NCI-H2196 treated with DMSO at 0.1 percent for 48 hours (cell line): Measurements from ENCODE around the gene CDK18.
"Not testable (repeated sequence)": the region's sequence is repeated elsewhere in the genome, so short reads cannot be mapped to it uniquely, and the experiment has no call there.

Source experiments
- DNase-seq: peaks from one replicate; lab custom pipeline; 2025; ENCODE audit not compliant: unreplicated experiment; lab: John Stamatoyannopoulos, UW

CDK18 gene

DNA sequence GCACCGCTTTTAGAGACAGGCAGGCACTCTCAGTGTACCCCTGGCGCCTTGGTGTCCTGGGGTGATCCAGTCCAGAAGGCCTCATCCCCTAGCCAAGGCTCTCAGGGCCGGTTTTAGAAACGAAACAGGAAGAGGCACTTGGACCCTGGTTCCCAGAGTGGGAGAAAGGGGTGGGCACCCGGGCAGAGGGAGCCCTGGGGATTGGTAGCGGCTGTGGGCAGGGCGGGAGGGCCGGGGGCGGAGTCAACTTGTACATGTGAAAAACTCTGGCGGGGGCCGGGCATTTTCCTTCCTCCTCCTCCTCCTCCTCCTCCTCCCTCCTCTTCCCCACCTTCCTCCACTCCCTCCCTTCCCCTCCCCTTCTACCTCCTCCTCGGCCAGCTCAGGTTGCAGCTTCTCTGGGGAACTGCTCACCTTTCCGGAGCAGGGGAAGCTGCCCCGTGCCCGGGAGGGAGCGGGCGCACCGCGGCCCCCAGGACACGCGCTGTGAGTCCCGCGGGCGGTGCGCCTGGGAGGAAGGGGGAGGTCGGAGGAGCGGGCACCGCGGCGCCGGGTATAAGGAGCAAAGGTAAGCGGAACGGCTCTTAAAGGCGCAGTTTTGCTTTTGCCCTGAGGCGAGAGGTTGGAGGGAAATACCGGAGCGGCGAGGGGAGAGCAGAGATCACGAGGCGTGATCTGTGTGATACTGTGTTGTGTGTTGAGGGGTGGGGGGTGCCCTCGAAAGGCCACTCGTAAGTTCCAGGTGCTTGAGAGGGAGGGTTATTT is at the start of gene CDK18:
Gene CDK18 (plus strand): TSS at position 359 of the 765 bp plus-strand sequence. CDS start 18,499 bp downstream, outside the sequence.
- peak; percentile 82 for DNase-seq

GRCh38 chr1:205454903-205455335 is 49.5 kb upstream of the CDK18 start:
- no peak for DNase-seq

GRCh38 chr1:205455581-205456382 is 48.7 kb upstream of the CDK18 start, which contains the start of gene BLACAT1:
TSS of gene BLACAT1 (minus strand) at chr1:205456045.
- no peak for DNase-seq

- DNase-seq: no peak
These were observed 48.0 kb upstream of the CDK18 start for GRCh38 chr1:205456383-205456867.

- DNase-seq: peak; percentile 10
These were observed 47.4 kb upstream of the CDK18 start for GRCh38 chr1:205456868-205457745.

GRCh38 chr1:205458777-205459566 is 45.5 kb upstream of the CDK18 start:
- DNase-seq: no peak

DNA sequence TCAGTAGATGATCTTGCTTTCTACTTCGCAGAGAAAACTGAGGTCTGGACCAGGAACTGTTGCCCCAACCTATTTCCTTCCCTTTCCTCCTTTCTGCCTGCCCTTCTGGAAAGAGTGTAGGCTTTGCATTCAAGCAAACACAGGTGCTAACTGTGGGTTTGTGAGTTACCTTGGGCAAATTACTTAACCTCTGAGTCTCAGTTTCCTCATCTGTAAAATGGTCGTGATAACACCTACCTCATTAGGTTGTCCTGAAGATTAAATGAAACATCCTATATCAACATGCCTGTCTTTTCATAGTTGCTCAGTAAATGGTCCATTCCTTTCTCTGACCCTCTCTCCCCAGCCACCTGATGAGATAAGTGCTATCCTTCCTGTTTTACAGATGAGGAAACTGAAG is 39.1 kb upstream of the CDK18 start:
- DNase-seq: no peak

DNA sequence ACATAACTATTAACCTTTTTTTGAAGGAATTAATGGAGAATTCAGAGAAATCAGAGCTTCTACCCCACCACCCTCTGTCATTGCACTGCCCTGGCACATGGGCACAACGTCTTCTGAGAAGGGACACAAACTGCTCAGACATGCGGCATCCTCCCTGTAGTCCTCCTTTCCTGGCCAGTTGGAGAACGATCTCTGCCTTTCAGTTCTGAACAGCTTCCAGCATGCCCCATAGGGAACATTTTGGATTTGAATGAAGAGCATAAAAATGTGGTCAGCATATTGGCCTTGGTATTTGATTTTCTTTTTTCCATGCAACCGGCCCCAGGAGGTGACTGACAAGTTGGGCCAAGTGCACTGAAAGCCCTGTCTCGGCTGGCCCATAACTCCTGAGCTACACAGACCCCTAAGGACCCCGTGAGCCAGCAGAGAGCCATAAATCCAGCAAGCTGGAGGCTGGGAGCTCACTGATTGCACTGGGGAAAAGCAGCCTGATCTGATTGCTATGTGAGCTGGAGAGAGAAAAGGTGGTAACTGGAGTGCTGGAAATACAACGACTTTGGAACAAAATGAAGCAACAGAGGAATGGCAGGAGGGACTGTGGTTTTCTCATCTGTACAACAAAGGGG is 37.8 kb upstream of the CDK18 start:
- DNase-seq: no peak

GRCh38 chr1:205470131-205470530 is 34.3 kb upstream of the CDK18 start:
- DNase-seq: no peak

DNA sequence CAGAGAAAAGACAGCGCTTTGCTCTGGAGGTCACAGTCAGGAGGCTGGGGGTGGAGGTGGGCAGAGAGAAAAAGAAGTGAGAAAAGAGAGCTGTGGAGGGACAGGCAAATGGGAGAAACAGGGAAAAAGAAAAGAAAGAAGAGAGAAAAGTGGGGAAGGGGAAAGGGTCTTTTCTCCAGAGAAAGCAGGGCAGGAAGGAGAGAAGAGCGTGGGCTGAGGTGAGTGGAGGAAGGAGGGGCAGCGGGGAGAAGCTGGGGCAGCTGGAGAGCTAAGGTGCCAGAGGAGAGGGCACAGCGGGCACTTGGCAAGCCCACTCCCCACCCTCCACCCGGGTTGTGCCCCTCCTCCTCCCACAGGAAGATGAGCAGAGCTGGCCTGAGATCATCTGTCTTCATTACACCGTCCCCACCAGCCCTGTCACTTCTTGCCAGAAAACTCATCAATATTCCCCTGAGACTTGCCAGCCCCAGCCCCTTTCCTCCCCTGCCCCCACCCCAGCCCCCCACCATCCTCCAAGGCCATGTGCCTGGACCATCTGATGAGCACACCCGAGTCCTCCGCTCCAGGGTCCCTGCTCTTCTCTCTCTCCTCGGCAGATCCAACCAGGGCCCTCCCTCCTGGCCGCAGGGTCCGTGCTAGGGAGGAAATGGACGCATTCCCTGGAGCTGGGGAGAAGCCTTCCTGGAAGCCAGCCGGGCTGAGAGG is 31.6 kb upstream of the CDK18 start:
- DNase-seq: no peak

DNA sequence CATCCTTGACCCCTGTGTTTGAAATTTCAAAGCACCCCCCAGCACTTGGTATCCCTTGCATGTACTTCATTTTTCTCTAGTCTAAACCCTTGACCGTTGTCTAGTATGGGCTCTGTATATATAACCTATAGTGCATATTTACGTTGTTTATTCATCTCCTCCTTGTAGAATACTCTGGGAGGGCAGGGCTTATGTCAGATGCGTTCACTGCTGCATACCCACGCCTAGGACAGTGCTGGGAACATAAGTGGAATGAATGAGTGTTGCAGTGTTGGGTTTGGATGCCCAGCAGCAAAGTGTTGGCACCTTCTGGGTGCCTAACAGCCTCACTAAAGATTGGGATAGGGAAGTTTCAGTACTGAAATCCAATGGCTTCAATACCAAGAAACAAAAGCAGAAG is 31.0 kb upstream of the CDK18 start:
- DNase-seq: no peak

DNA sequence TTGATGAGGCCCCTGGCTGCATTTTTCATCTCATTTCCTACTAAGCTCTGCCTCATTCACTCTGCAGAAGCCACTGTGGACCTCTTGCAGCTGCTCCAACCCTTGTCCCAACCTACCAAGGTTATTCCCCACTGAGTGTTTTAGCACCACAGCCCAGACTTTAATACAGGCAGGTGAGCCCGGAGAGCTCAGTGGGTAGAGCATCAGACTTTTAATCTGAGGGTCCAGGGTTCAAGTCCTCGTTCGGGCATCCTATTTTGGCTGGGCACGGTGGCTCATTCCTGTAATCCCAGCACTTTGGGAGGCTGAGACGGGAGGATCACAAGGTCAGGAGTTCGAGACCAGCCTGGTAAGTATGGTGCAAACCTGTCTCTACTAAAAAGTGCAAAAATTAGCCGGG is 30.5 kb upstream of the CDK18 start:
- DNase-seq: no peak

- DNase-seq: no peak
These were observed 29.9 kb upstream of the CDK18 start for GRCh38 chr1:205474571-205474970.

DNA sequence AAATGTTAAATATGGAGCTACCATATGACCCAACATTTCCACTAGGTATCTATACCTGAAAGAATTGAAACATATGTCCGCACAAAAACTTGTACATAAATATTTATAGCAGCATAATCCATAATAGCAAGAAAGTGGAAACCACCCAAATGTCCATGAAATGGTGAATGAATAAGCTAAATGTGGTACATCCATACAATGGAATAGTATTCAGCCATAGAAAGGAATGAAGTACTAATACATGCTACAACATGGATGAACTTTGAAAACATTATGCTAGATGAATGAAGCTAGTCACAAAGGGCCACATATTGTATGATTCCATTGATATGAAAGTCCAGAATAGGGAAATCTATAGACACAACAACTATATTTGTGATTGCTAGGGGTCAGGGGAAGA is 28.6 kb upstream of the CDK18 start:
- DNase-seq: no peak

DNA sequence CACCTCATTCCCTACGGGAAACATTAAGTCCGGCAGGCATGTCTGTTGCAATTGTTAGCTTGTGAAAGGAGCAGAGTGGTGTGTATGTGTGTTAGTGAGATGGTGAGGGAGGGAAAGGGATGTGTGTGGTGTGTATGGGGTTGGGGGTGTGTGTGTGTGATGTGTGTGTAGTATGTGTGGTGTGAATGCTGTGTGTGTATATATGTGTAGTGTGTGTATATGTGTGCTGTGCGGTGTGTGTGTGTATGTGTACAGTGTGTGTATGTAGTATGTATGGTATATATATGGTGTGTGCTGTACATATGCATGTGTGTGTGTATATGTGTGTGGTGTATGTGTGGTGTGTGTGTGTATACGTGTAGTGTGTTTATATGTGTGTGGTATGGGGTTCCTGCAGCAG is 27.8 kb upstream of the CDK18 start:
- no peak for DNase-seq

DNA sequence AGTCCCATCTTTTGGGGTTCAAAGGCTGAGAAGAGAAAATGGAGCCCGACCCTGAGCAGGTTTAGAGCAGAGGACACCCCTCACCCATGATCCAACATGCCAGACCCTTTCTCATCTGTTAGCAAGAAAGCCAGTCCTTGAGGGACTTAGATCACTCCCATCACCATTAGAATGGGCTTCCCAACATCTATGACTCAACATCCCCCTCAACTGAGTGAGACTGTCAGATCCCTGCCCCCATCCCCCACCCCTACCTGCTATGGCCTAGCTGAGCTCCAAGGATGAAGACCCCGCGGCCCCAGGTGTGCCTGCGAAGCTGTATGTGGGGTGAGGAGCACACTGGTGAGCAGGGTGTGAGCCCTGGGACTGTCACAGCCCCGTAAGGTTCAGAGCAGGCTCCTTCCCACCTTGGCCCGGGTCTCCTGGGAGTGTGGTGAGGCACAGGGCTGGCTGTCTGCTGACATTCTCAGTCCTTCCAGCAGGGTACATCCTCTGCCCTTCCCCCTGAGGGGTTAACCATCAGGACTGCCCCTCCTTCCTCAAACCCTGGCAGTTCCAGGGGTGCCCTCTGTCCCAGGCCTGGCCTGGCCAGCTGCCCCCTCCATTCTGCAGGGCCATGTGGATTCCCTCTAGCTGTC is 27.2 kb upstream of the CDK18 start:
- DNase-seq: no peak

- peak; percentile 82 for DNase-seq
These were observed 26.7 kb upstream of the CDK18 start for GRCh38 chr1:205477759-205478247.

DNA sequence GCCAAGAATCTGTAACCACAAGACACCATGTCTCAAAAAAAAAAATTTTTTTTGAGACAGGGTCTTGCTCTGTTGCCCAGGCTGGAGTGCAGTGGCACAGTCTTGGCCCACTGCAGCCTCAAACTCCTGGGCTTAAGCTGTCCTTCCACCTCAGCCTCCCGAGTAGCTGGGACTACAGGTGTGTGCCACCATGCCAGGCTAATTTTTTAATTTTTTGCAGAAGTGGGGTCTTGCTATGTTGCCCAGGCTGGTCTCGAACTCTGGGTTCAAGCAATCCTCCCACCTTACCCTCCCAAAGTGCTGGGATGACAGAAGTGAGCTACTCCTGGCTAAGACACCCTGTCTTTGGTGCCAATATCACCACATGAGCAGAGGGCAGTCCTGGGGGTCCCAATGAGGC is 25.5 kb upstream of the CDK18 start:
- not testable (repeated sequence) for DNase-seq
